HG02610 (cell line): ENCODE results near the gene DCAF5.
A peak's percentile ranks its signal among the peaks of the same experiment; 100 is the strongest.
"Not testable (repeated sequence)": the region's sequence is repeated elsewhere in the genome, so short reads cannot be mapped to it uniquely, and the experiment has no call there.

Experiments
- ATAC-seq: cut with Tn5 transposase; IDR thresholded peaks from one replicate; pipeline ENCODE4 v1.9.1; 2021; ENCODE audit warnings: mild to moderate bottlenecking, moderate library complexity; ENCODE audit not compliant: unreplicated experiment

The DCAF5 gene

GRCh38 chr14:69077185-69077584 is 75.7 kb downstream of the DCAF5 start:
- not testable (repeated sequence) for ATAC-seq

GRCh38 chr14:69076341-69076740 is 76.6 kb downstream of the DCAF5 start:
- ATAC-seq = no peak

GRCh38 chr14:69073915-69074314 is 79.0 kb downstream of the DCAF5 start:
- ATAC-seq = no peak

GRCh38 chr14:69073429-69073828 is 79.5 kb downstream of the DCAF5 start:
- no peak for ATAC-seq

GRCh38 chr14:69072584-69072983 is 80.3 kb downstream of the DCAF5 start:
- no peak for ATAC-seq

- no peak for ATAC-seq
Measured at GRCh38 chr14:69068744-69069421, 84.0 kb downstream of the DCAF5 start.

- ATAC-seq = peak; percentile 77
Measured at GRCh38 chr14:69066396-69067171, 86.3 kb downstream of the DCAF5 start.

- ATAC-seq = not testable (repeated sequence)
Measured at GRCh38 chr14:69065934-69066333, 87.0 kb downstream of the DCAF5 start.

- no peak for ATAC-seq
Measured at GRCh38 chr14:69064596-69064995, 88.3 kb downstream of the DCAF5 start.

- no peak for ATAC-seq
Measured at GRCh38 chr14:69059658-69060623, 93.0 kb downstream of the DCAF5 start.

- no peak for ATAC-seq
Measured at GRCh38 chr14:69055999-69056788, 96.7 kb downstream of the DCAF5 start.

- no peak for ATAC-seq
Measured at GRCh38 chr14:69055125-69055524, 97.8 kb downstream of the DCAF5 start.

GRCh38 chr14:69054030-69054429 is 98.9 kb downstream of the DCAF5 start:
- no peak for ATAC-seq

- no peak for ATAC-seq
Measured at GRCh38 chr14:69052181-69052601, 100.7 kb downstream of the DCAF5 start.

GRCh38 chr14:69050240-69051184 is 102.4 kb downstream of the DCAF5 start:
- ATAC-seq = no peak

- no peak for ATAC-seq
Measured at GRCh38 chr14:69049675-69050074, 103.2 kb downstream of the DCAF5 start.

- no peak for ATAC-seq
Measured at GRCh38 chr14:69048456-69048855, 104.5 kb downstream of the DCAF5 start.

GRCh38 chr14:69047255-69047654 is 105.7 kb downstream of the DCAF5 start:
- no peak for ATAC-seq

GRCh38 chr14:69046476-69046860 is 106.5 kb downstream of the DCAF5 start:
- ATAC-seq = no peak
